Neural cell (in vitro differentiated cells): Measurements from ENCODE around the gene ARL14EPL. TPM values are rescaled to one million over a fixed set of nuclear protein-coding genes. Genes with fewer than 3 reads are reported as not detected.

Source experiments
- H2AFZ ChIP-seq: fragments of 200-600, 300-800 bp; sonication (generic), shearing (Covaris generic); 2 replicates; pipeline ENCODE4 v1.6.0; 2014; ENCODE audit warnings: low read depth, mild to moderate bottlenecking, antibody characterized with exemption, low read length, moderate library complexity
- H3F3A ChIP-seq: fragments of 200-600 bp; shearing (Covaris generic); 2 replicates; pipeline ENCODE4 v1.6.1; 2016; ENCODE audit warnings: mild to moderate bottlenecking, moderate library complexity, mixed read lengths, antibody characterized with exemption, low read length; ENCODE audit not compliant: insufficient read depth, poor library complexity, severe bottlenecking
- H3K27ac ChIP-seq: fragments of 200-600, 300-800 bp; sonication (generic), shearing (Covaris generic); 2 replicates; pipeline ENCODE4 v1.5.1; 2014; ENCODE audit warnings: mild to moderate bottlenecking, low read length, moderate library complexity
- H3K27me3 ChIP-seq: fragments of 300-800, 200-600 bp; sonication (generic), shearing (Covaris generic); 2 replicates; pipeline ENCODE4 v1.6.0; 2014; ENCODE audit warnings: mild to moderate bottlenecking, low read depth, low read length, moderate library complexity; ENCODE audit not compliant: insufficient read depth
- H3K36me3 ChIP-seq: fragments of 300-800, 200-600 bp; sonication (generic), shearing (Covaris generic); 2 replicates; pipeline ENCODE4 v1.5.1; 2014; ENCODE audit warnings: mild to moderate bottlenecking, antibody characterized with exemption, low read length, moderate library complexity; ENCODE audit not compliant: insufficient read depth
- H3K4me2 ChIP-seq: fragments of 300-800, 200-600 bp; sonication (generic), shearing (Covaris generic); 2 replicates; pipeline ENCODE4 v1.6.0; 2014; ENCODE audit warnings: mild to moderate bottlenecking, low read length
- H3K4me3 ChIP-seq: fragments of 300-800, 200-600 bp; sonication (generic), shearing (Covaris generic); 2 replicates; pipeline ENCODE4 v1.5.1; 2014; ENCODE audit warnings: mild to moderate bottlenecking, low read length, moderate library complexity
- H3K79me2 ChIP-seq: fragments of 200-600 bp; shearing (Covaris generic); replicated peaks from 2 replicates; pipeline ENCODE4 v1.6.0; 2014; ENCODE audit warnings: mild to moderate bottlenecking, low read length, moderate library complexity; ENCODE audit not compliant: insufficient read depth
- H3K9ac ChIP-seq: fragments of 300-800, 200-600 bp; sonication (generic), shearing (Covaris generic); 2 replicates; pipeline ENCODE4 v1.6.1; 2016; ENCODE audit warnings: mild to moderate bottlenecking, low read length, mixed read lengths
- H3K9me2 ChIP-seq: fragments of 200-600 bp; shearing (Covaris generic); 2 replicates; pipeline ENCODE4 v1.6.1; 2016; ENCODE audit warnings: mild to moderate bottlenecking, low read length, mixed read lengths; ENCODE audit not compliant: insufficient read depth
- H3K9me3 ChIP-seq: fragments of 200-600, 300-800 bp; sonication (generic), shearing (Covaris generic); 2 replicates; pipeline ENCODE4 v1.6.1; 2016; ENCODE audit warnings: mild to moderate bottlenecking, mixed run types, low read length, moderate library complexity, mixed read lengths
- H4K20me1 ChIP-seq: fragments of 200-600 bp; shearing (Covaris generic); 2 replicates; pipeline ENCODE4 v1.6.1; 2016; ENCODE audit warnings: mild to moderate bottlenecking, mixed run types; ENCODE audit not compliant: insufficient read depth
- CTCF ChIP-seq: fragments of 450-650 bp; IDR thresholded peaks from 2 replicates; pipeline ENCODE4 v1.5.1; 2014; ENCODE audit warnings: antibody characterized with exemption, mild to moderate bottlenecking, moderate library complexity; ENCODE audit not compliant: poor library complexity, severe bottlenecking
- EP300 ChIP-seq: fragments of 450-650 bp; conservative IDR thresholded peaks from 2 replicates; pipeline ENCODE4 v1.6.1; 2014; ENCODE audit warnings: antibody characterized with exemption, mild to moderate bottlenecking, moderate library complexity; ENCODE audit not compliant: poor library complexity, severe bottlenecking
- EZH2 ChIP-seq: fragments of 200-600, 300-800 bp; shearing (Covaris generic), sonication (generic); IDR thresholded peaks from 2 replicates; pipeline ENCODE4 v1.6.1; 2014; ENCODE audit warnings: antibody characterized with exemption, low read length, borderline replicate concordance, mild to moderate bottlenecking; ENCODE audit not compliant: insufficient read depth, poor library complexity, severe bottlenecking
- MXI1 ChIP-seq: fragments of 450-650 bp; conservative IDR thresholded peaks from 2 replicates; pipeline ENCODE4 v1.6.1; 2014; ENCODE audit warnings: antibody characterized with exemption, mild to moderate bottlenecking; ENCODE audit not compliant: poor library complexity, severe bottlenecking
- POLR2AphosphoS5 ChIP-seq: IDR thresholded peaks from 2 replicates; pipeline ENCODE4 v1.6.1; 2012
- RAD21 ChIP-seq: fragments of 450-650 bp; conservative IDR thresholded peaks from 2 replicates; pipeline ENCODE4 v1.6.1; 2014; ENCODE audit warnings: antibody characterized with exemption, mild to moderate bottlenecking, moderate library complexity
- REST ChIP-seq: IDR thresholded peaks from 2 replicates; pipeline ENCODE4 v1.6.1; 2012; ENCODE audit warnings: borderline replicate concordance
- SMC3 ChIP-seq: fragments of 450-650 bp; conservative IDR thresholded peaks from 2 replicates; pipeline ENCODE4 v1.6.1; 2014; ENCODE audit warnings: antibody characterized with exemption, mild to moderate bottlenecking, moderate library complexity; ENCODE audit not compliant: poor library complexity
- TAF1 ChIP-seq: IDR thresholded peaks from 2 replicates; pipeline ENCODE4 v1.6.1; 2012; ENCODE audit warnings: low read depth
- polyA plus RNA-seq: library from polyadenylated mRNA; depleted of rRNA; stranded (reverse); fragments of >200 nt; gene quantifications from 2 replicates; pipeline ENCODE4 v1.2.3, GENCODE V29; 2014

Gene ARL14EPL
- polyA plus RNA-seq, 1 donor from 2014 or later = 0.24 TPM

GRCh38 chr5:116071211-116071610 is 38.9 kb downstream of the ARL14EPL start:
- H2AFZ ChIP-seq = no peak overlapping the region
- H3K27me3 ChIP-seq = no peaks in the 10 kb centered on the region
- H3F3A ChIP-seq = no peaks in the 10 kb centered on the region
- no peak for TF ChIP-seq SMC3
- TF ChIP-seq TAF1 = no peak
- no peak for TF ChIP-seq REST
- no peak for TF ChIP-seq POLR2AphosphoS5
- TF ChIP-seq EZH2 = no peak
- no peak for TF ChIP-seq EP300
- no peak for TF ChIP-seq MXI1
- TF ChIP-seq RAD21 = no peak
- TF ChIP-seq CTCF = no peak
- no peaks in the 10 kb centered on the region for H3K79me2 ChIP-seq
- H3K9me2 ChIP-seq = no peaks in the 10 kb centered on the region
- H3K9me3 ChIP-seq = no peaks in the 10 kb centered on the region
- H3K4me3 ChIP-seq = no peak overlapping the region
- H3K36me3 ChIP-seq = no peaks in the 10 kb centered on the region
- H3K27ac ChIP-seq = no peak overlapping the region
- H3K9ac ChIP-seq = no peak overlapping the region
- H4K20me1 ChIP-seq = no peaks in the 10 kb centered on the region
- no peak overlapping the region for H3K4me2 ChIP-seq

- Histone ChIP-seq H2AFZ (no peak overlapping the region), H3K9me3 (no peaks in the 10 kb centered on the region), H3K36me3 (no peaks in the 10 kb centered on the region), H3K27me3 (no peaks in the 10 kb centered on the region), H4K20me1 (no peaks in the 10 kb centered on the region), H3K9ac (no peak overlapping the region), H3F3A (no peaks in the 10 kb centered on the region), H3K79me2 (no peaks in the 10 kb centered on the region), H3K9me2 (no peaks in the 10 kb centered on the region), H3K4me3 (no peak overlapping the region), H3K4me2 (no peak overlapping the region), H3K27ac (no peak overlapping the region)
- no peak for TF ChIP-seq SMC3
- no peak for TF ChIP-seq MXI1
- no peak for TF ChIP-seq EP300
- TF ChIP-seq REST = no peak
- TF ChIP-seq EZH2 = no peak
- TF ChIP-seq TAF1 = no peak
- TF ChIP-seq POLR2AphosphoS5 = no peak
- no peak for TF ChIP-seq CTCF
These were observed 43.0 kb downstream of the ARL14EPL start for GRCh38 chr5:116075191-116075831.
